Activated CD4-positive, alpha-beta T cell treated with anti-CD3 and anti-CD28 coated beads, Interleukin-2, Interleukin-6, amounts not matched to agents 100 ng/mL and 50 ng/mL, durations not matched to agents 16 hours and 8 hours (primary cell): Measurements from ENCODE around the gene UBE2O.

Experiments used
- DNase-seq: peaks from one replicate; pipeline ENCODE4 v3.0.0-alpha.2; 2020

Gene UBE2O

GRCh38 chr17:76385892-76386786 is 66.8 kb downstream of the UBE2O start:
- DNase-seq, result peak; percentile 92

GRCh38 chr17:76384987-76385891 is 67.7 kb downstream of the UBE2O start:
- DNase-seq, result peak; percentile 33

GRCh38 chr17:76384222-76384986 is 68.5 kb downstream of the UBE2O start, which contains the start of gene SPHK1:
Gene SPHK1 (plus strand): TSS chr17:76384609. CDS start chr17:76385645, 1,036 bp downstream.
- DNase-seq, result peak; percentile 84

- peak; percentile 56 for DNase-seq
Measured at GRCh38 chr17:76383546-76384221, 69.3 kb downstream of the UBE2O start.

- peak; percentile 81 for DNase-seq
Measured at GRCh38 chr17:76382803-76383545, 70.0 kb downstream of the UBE2O start.

GRCh38 chr17:76382351-76382802 is 70.6 kb downstream of the UBE2O start:
- no peak for DNase-seq

GRCh38 chr17:76381633-76382350 is 71.2 kb downstream of the UBE2O start:
- DNase-seq, result no peak

GRCh38 chr17:76379646-76380376 is 73.1 kb downstream of the UBE2O start:
- DNase-seq, result no peak

GRCh38 chr17:76379275-76379641 is 73.7 kb downstream of the UBE2O start:
- DNase-seq, result no peak

- DNase-seq, result no peak
Measured at GRCh38 chr17:76378548-76379274, 74.2 kb downstream of the UBE2O start.

GRCh38 chr17:76376318-76377133 is 76.4 kb downstream of the UBE2O start:
- no peak for DNase-seq

GRCh38 chr17:76371656-76372628 is 81.0 kb downstream of the UBE2O start:
- no peak for DNase-seq

- no peak for DNase-seq
Measured at GRCh38 chr17:76370261-76370993, 82.5 kb downstream of the UBE2O start.

GRCh38 chr17:76369804-76370203 is 83.1 kb downstream of the UBE2O start:
- DNase-seq, result no peak

- no peak for DNase-seq
Measured at GRCh38 chr17:76369379-76369778, 83.6 kb downstream of the UBE2O start.

- no peak for DNase-seq
Measured at GRCh38 chr17:76368545-76368944, 84.4 kb downstream of the UBE2O start.
